ENCODE measurements around the gene RDH13.
"Not testable (repeated sequence)": the region's sequence is repeated elsewhere in the genome, so short reads cannot be mapped to it uniquely, and the experiment has no call there.

- TF ChIP-seq CTCF, POLR2A (IDR thresholded peaks at IDR 0.05): not testable (repeated sequence)
Observed at GRCh38 chr19:55008189-55008588, 54.8 kb downstream of the RDH13 start.
